Keratinocyte (primary cell): ENCODE results near the gene RPL41. TPM values are rescaled to one million over a fixed set of nuclear protein-coding genes. Genes with fewer than 3 reads are reported as not detected.

ENCODE experiments used
- DNase-seq: peaks from one replicate; pipeline ENCODE4 v3.0.0-alpha.2; 2011; ENCODE audit warnings: low read depth, missing footprints, low spot score
- FAIRE-seq: peaks from 2 replicates; lab custom pipeline; 2011; peaks lifted over from hg19 to GRCh38; lab: Jason Lieb, UNC
- H2AFZ ChIP-seq: 2 replicates; pipeline ENCODE4 v1.6.0; 2012; ENCODE audit warnings: low read length, control low read depth, inconsistent platforms; ENCODE audit not compliant: control insufficient read depth
- H3K27ac ChIP-seq: 2 replicates; pipeline ENCODE4 v1.5.1; 2011; ENCODE audit warnings: low read length; ENCODE audit not compliant: control insufficient read depth, insufficient read depth
- H3K27me3 ChIP-seq: 3 replicates; pipeline ENCODE4 v1.6.0; 2011; ENCODE audit warnings: low read length; ENCODE audit not compliant: control insufficient read depth, insufficient read depth; ENCODE audit errors: extremely low read depth
- H3K36me3 ChIP-seq, 2 experiments: 2 replicates in 1 of 2; 3 replicates in 1 of 2; pipeline ENCODE4 v1.5.1; 2011; ENCODE audit warnings: low read length in 2 of 2, mild to moderate bottlenecking in 1 of 2; ENCODE audit not compliant: control insufficient read depth in 2 of 2, insufficient read depth in 2 of 2; ENCODE audit errors: extremely low read depth in 1 of 2
- H3K4me1 ChIP-seq: 3 replicates; pipeline ENCODE4 v1.5.1; 2011; ENCODE audit warnings: low read length; ENCODE audit not compliant: control insufficient read depth, insufficient read depth; ENCODE audit errors: extremely low read depth
- H3K4me2 ChIP-seq: 3 replicates; pipeline ENCODE4 v1.6.0; 2011; ENCODE audit warnings: low read depth, low read length; ENCODE audit not compliant: control insufficient read depth, insufficient read depth; ENCODE audit errors: extremely low read depth
- H3K4me3 ChIP-seq, 3 experiments: fragments of 200-600 bp in 1 of 3; sonication (generic) in 1 of 3; 2 replicates in 2 of 3; 3 replicates in 1 of 3; pipeline ENCODE4 v1.5.1; 2011 to 2016; ENCODE audit warnings: low read length in 3 of 3, mild to moderate bottlenecking in 3 of 3, control low read depth in 2 of 3, inconsistent platforms in 1 of 3, low read depth in 1 of 3, mixed read lengths in 1 of 3, mixed run types in 1 of 3, moderate library complexity in 1 of 3; ENCODE audit not compliant: control insufficient read depth in 2 of 3, insufficient read depth in 2 of 3; ENCODE audit errors: extremely low read depth in 1 of 3
- H3K79me2 ChIP-seq: 2 replicates; pipeline ENCODE4 v1.6.0; 2012; ENCODE audit warnings: low read length; ENCODE audit not compliant: control insufficient read depth, insufficient read depth
- H3K9ac ChIP-seq: 3 replicates; pipeline ENCODE4 v1.6.0; 2011; ENCODE audit warnings: low read length; ENCODE audit not compliant: control insufficient read depth, insufficient read depth; ENCODE audit errors: extremely low read depth
- H3K9me1 ChIP-seq: 3 replicates; pipeline ENCODE4 v1.6.0; 2011; ENCODE audit warnings: low read length; ENCODE audit not compliant: control insufficient read depth, insufficient read depth; ENCODE audit errors: extremely low read depth
- H3K9me3 ChIP-seq: 2 replicates; pipeline ENCODE4 v1.5.1; 2012; ENCODE audit warnings: low read depth, low read length; ENCODE audit not compliant: control insufficient read depth
- H4K20me1 ChIP-seq: 3 replicates; pipeline ENCODE4 v1.6.0; 2011; ENCODE audit warnings: low read length; ENCODE audit not compliant: control insufficient read depth, insufficient read depth; ENCODE audit errors: extremely low read depth
- EZH2 ChIP-seq: IDR thresholded peaks from one replicate; pipeline ENCODE4 v1.6.1; 2012; ENCODE audit warnings: inconsistent platforms, mild to moderate bottlenecking, low read length, moderate library complexity
- dilution Hi-C: fragments of 300-500 bp; cut with MboI; formaldehyde crosslinking; loops from one replicate; pipeline ENCODE4 v1.7.0; 2020; ENCODE audit warnings: low sequenced_read_pairs; ENCODE audit not compliant: extremely low pct_ligation_motif_present
- polyA plus RNA-seq, 5 experiments: library from polyadenylated mRNA; depleted of rRNA in 3 of 5; stranded (reverse) in 3 of 5; stranded (forward) in 1 of 5; unstranded in 1 of 5; fragments of >200 nt; gene quantifications; 1 replicate in 1 of 5; 2 replicates in 3 of 5; 3 replicates in 1 of 5; pipeline versions ENCODE4 v1.2.1 to v1.2.3, GENCODE V29; 2011 to 2012; ENCODE audit warnings: missing spikeins in 2 of 5, low read depth in 1 of 5, low replicate concordance in 1 of 5
- TF ChIP-seq, protein P1 (sequence below), 3 experiments: IDR thresholded peaks in 1 of 3; conservative IDR thresholded peaks in 1 of 3; optimal IDR thresholded peaks in 1 of 3; 2 replicates in 2 of 3; 3 replicates in 1 of 3; pipeline versions ENCODE3 to v1.5.1; 2011; ENCODE audit warnings: low read length in 3 of 3, mild to moderate bottlenecking in 3 of 3, moderate library complexity in 2 of 3, control low read depth in 1 of 3, inconsistent platforms in 1 of 3; ENCODE audit not compliant: insufficient read depth in 2 of 3; ENCODE audit errors: extremely low read depth in 1 of 3

RPL41 gene
- polyA plus RNA-seq, 1 donor (not counting 4 experiments of a cell fraction or from before 2014, with no cell fraction given): 10,481 TPM

DNA sequence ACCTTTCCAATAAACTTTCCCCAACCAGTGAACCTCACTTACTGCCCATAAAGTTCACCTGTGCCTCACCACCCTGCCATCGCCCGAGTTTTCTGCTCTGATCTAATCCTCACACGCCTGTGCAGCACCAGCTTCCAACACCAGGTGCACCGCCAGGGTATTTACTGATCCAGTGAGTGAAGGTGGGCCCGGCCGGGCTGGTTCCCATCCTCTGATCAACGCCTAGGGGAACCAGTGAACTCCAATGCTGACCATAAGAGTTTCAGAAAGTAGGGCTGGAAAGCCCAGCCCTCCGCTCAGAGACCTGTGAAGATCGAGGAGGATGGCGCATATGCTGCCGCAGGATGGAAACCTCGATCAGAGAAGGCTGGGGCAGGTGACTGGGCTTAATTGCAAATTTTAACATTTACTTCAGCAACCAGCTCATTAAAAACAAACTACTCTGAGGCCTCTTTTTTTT, 35.3 kb downstream of the RPL41 start:
- Histone ChIP-seq H3K27ac (peak overlapping the region; percentile 89), H3K9me3 (no peaks in the 10 kb centered on the region), H3K4me2 (peak overlapping the region; percentile 99), H3K27me3 (no peaks in the 10 kb centered on the region), H4K20me1 (no peaks in the 10 kb centered on the region), H3K36me3 (peaks cover 0 to 6% of the 10 kb centered on the region in 2 experiments), H3K4me3 (peak overlapping the region; percentile 54 to 84 (median 74)), H3K4me1 (peaks cover 16% of the 10 kb centered on the region), H2AFZ (peak overlapping the region; percentile 93), H3K79me2 (no peaks in the 10 kb centered on the region), H3K9ac (peak overlapping the region; percentile 87), H3K9me1 (no peaks in the 10 kb centered on the region)
- dilution Hi-C loops: no loop called here
- TF ChIP-seq, protein P1, sequence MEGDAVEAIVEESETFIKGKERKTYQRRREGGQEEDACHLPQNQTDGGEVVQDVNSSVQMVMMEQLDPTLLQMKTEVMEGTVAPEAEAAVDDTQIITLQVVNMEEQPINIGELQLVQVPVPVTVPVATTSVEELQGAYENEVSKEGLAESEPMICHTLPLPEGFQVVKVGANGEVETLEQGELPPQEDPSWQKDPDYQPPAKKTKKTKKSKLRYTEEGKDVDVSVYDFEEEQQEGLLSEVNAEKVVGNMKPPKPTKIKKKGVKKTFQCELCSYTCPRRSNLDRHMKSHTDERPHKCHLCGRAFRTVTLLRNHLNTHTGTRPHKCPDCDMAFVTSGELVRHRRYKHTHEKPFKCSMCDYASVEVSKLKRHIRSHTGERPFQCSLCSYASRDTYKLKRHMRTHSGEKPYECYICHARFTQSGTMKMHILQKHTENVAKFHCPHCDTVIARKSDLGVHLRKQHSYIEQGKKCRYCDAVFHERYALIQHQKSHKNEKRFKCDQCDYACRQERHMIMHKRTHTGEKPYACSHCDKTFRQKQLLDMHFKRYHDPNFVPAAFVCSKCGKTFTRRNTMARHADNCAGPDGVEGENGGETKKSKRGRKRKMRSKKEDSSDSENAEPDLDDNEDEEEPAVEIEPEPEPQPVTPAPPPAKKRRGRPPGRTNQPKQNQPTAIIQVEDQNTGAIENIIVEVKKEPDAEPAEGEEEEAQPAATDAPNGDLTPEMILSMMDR (optimal IDR thresholded peaks at IDR 0.05 in 1 of 3, IDR thresholded peaks at IDR 0.05 in 1 of 3, conservative IDR thresholded peaks at IDR 0.05 in 1 of 3; ENCODE audit: extremely low read depth in 1 of 3, insufficient read depth in 2 of 3, low read length in 3 of 3): peak in 2 of 3 experiments; percentile 71 to 82
- TF ChIP-seq EZH2: no peak
- DNase-seq (no peak), FAIRE-seq (peak; percentile 29)

DNA sequence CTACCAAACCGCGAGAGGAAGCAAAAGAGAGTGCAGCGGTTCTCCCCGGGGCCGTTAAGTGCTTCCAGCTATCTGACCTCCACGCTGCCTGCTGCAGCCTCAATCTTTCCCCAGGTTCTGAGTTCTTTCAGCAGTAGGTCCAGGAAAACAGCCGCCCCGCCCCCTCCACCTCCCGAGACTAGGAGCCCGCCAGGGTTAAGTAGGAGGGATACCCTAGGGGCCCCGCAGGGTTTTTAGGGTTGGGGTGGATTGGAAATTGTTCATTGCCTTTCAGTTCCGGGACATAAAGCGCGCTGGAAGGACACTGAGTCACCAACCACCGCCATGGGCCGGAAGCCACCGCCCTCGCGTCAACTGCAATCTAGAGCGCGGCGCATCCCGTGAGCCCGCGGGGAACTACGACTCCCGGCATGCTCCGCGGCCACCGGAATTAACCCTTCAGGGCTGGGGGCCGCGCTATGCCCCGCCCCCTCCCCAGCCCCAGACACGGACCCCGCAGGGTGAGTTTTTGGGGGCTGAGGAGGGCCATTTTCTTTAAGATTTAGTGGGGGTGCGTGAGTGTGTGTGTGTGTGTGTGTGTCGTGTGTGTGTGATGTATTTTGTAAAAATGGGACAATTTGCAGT, 35.8 kb downstream of the RPL41 start, which contains the start of gene MYL6B:
Gene MYL6B (plus strand): TSS at position 456 of the 624 bp plus-strand sequence. CDS start 1,332 bp downstream, outside the sequence.
- peak; percentile 79 for FAIRE-seq
- Histone ChIP-seq H3K79me2 (no peaks in the 10 kb centered on the region), H3K4me1 (peaks cover 16% of the 10 kb centered on the region), H4K20me1 (no peaks in the 10 kb centered on the region), H3K9ac (peak within 1 kb of the TSS; percentile 87), H3K9me3 (no peaks in the 10 kb centered on the region), H3K27me3 (no peaks in the 10 kb centered on the region), H3K9me1 (no peaks in the 10 kb centered on the region), H3K27ac (peak within 1 kb of the TSS; percentile 89), H2AFZ (peak within 1 kb of the TSS; percentile 93), H3K4me2 (peak within 1 kb of the TSS; percentile 99), H3K36me3 (peaks cover 0 to 6% of the 10 kb centered on the region in 2 experiments), H3K4me3 (peak within 1 kb of the TSS; percentile 54 to 84 (median 74))
- no peak for DNase-seq
- TF ChIP-seq, protein P1 (optimal IDR thresholded peaks at IDR 0.05 in 1 of 3, IDR thresholded peaks at IDR 0.05 in 1 of 3, conservative IDR thresholded peaks at IDR 0.05 in 1 of 3; ENCODE audit: extremely low read depth in 1 of 3, insufficient read depth in 2 of 3, low read length in 3 of 3): no peak
- TF ChIP-seq EZH2: no peak
- dilution Hi-C loops: no loop called here
